ENCODE results near the gene CCL4.

The CCL4 gene

DNA sequence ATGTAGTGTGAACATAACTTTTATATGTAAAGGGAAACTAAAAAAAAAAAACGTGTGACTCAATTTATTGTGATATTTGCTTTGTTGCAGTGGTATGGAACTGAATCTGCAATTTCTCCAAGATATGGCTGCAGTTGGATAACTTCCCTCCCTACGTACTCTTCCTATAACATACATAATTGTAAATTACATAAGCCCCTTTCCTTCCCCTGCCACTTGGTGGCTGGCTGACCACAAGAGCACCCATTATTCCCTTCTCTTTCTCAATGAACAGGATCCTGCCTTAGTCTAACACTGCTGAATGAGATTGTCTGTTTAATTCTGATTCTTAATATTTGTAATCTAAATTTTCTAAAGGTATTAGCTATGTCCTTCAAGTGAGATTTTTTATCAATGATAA lies 27.8 kb downstream of the CCL4 start:
- Histone ChIP-seq H4K20me1 (ENCODE audit: insufficient read depth, low read length, poor library complexity, severe bottlenecking) (no peaks in the 10 kb centered on the region), H3K9ac (ENCODE audit: low read depth, low read length, poor library complexity, severe bottlenecking) (no peak overlapping the region), H3K9me3 (ENCODE audit: insufficient read depth, low read depth, low read length) (no peaks in the 10 kb centered on the region), H3K4me1 (ENCODE audit: insufficient read depth, low read length, poor library complexity, severe bottlenecking) (peaks cover 7% of the 10 kb centered on the region), H3K4me2 (ENCODE audit: low read depth, low read length, poor library complexity, severe bottlenecking) (no peak overlapping the region), H3K4me3 (ENCODE audit: low read length, poor library complexity, severe bottlenecking) (no peak overlapping the region), H3F3A (ENCODE audit: low read depth) (no peaks in the 10 kb centered on the region), H3K36me3 (ENCODE audit: insufficient read depth, low read length) (no peaks in the 10 kb centered on the region), H2AFZ (ENCODE audit: low read length) (no peak overlapping the region), H3K9me2 (replicated peaks; ENCODE audit: low read depth, low read length) (no peaks in the 10 kb centered on the region), H3K27me3 (ENCODE audit: insufficient read depth, low read length, poor library complexity, severe bottlenecking) (no peaks in the 10 kb centered on the region), H3K79me2 (ENCODE audit: insufficient read depth, low read length) (no peaks in the 10 kb centered on the region)
- TF ChIP-seq, protein P1, sequence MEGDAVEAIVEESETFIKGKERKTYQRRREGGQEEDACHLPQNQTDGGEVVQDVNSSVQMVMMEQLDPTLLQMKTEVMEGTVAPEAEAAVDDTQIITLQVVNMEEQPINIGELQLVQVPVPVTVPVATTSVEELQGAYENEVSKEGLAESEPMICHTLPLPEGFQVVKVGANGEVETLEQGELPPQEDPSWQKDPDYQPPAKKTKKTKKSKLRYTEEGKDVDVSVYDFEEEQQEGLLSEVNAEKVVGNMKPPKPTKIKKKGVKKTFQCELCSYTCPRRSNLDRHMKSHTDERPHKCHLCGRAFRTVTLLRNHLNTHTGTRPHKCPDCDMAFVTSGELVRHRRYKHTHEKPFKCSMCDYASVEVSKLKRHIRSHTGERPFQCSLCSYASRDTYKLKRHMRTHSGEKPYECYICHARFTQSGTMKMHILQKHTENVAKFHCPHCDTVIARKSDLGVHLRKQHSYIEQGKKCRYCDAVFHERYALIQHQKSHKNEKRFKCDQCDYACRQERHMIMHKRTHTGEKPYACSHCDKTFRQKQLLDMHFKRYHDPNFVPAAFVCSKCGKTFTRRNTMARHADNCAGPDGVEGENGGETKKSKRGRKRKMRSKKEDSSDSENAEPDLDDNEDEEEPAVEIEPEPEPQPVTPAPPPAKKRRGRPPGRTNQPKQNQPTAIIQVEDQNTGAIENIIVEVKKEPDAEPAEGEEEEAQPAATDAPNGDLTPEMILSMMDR (conservative IDR thresholded peaks at IDR 0.05; ENCODE audit: low read length) = peak; percentile 52
- no peak for TF ChIP-seq EZH2phosphoT487 (IDR thresholded peaks at IDR 0.05; ENCODE audit: borderline replicate concordance)

DNA sequence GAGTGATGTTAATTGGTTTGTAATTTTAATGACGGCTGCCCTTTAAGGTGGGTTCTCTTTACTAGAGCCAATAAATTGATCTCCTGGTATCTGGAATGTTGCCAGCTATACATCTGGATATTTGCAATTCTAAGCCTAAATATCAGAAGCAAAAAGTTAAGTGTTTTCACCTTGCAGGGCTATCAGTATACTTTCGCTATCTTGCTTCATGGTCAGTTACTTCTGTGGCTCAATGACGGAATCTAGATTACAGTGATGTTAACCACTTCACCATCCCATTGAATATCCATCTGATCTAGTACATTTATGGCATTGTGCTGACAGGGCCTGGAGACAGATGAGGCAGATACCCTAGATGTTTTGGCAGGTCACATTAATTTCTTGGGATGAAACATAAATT lies 28.3 kb downstream of the CCL4 start:
- no peak overlapping the region for H3K4me2 ChIP-seq (ENCODE audit: low read depth, low read length, poor library complexity, severe bottlenecking)
- H3K36me3 ChIP-seq (ENCODE audit: insufficient read depth, low read length) = no peaks in the 10 kb centered on the region
- H3K9me3 ChIP-seq (ENCODE audit: insufficient read depth, low read depth, low read length) = no peaks in the 10 kb centered on the region
- no peaks in the 10 kb centered on the region for H3K27me3 ChIP-seq (ENCODE audit: insufficient read depth, low read length, poor library complexity, severe bottlenecking)
- no peaks in the 10 kb centered on the region for H3K9me2 ChIP-seq (replicated peaks; ENCODE audit: low read depth, low read length)
- H3F3A ChIP-seq (ENCODE audit: low read depth) = no peaks in the 10 kb centered on the region
- H3K9ac ChIP-seq (ENCODE audit: low read depth, low read length, poor library complexity, severe bottlenecking) = no peak overlapping the region
- H3K4me3 ChIP-seq (ENCODE audit: low read length, poor library complexity, severe bottlenecking) = no peak overlapping the region
- TF ChIP-seq EZH2phosphoT487 (IDR thresholded peaks at IDR 0.05; ENCODE audit: borderline replicate concordance) = no peak
- TF ChIP-seq, protein P1 (conservative IDR thresholded peaks at IDR 0.05; ENCODE audit: low read length) = no peak
- H2AFZ ChIP-seq (ENCODE audit: low read length) = no peak overlapping the region
- H4K20me1 ChIP-seq (ENCODE audit: insufficient read depth, low read length, poor library complexity, severe bottlenecking) = no peaks in the 10 kb centered on the region
- peaks cover 5% of the 10 kb centered on the region for H3K4me1 ChIP-seq (ENCODE audit: insufficient read depth, low read length, poor library complexity, severe bottlenecking)
- H3K79me2 ChIP-seq (ENCODE audit: insufficient read depth, low read length) = no peaks in the 10 kb centered on the region

DNA sequence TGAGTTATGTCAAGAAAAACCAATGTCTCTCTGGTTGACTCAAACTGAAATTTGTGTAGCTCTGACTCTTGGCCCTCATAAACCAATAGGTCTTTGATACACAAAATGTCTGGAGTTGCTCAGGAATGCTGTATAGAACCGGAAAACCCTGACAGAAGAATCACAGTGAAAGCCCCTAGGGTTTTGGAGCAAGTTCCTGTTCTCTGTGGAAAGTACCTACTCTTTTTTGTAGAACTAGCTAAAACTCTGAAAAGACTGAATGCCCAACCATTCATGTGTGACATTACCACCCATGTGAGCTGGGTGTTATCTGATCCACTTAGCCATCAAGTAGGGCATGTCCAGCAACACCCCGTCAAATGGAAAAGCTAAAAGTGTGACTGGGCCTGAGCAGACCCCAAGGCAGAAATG lies 28.8 kb downstream of the CCL4 start:
- Histone ChIP-seq H3K9ac (ENCODE audit: low read depth, low read length, poor library complexity, severe bottlenecking) (no peak overlapping the region), H2AFZ (ENCODE audit: low read length) (no peak overlapping the region)

More for the DNA sequence above, 28.8 kb downstream of the CCL4 start:
- no peaks in the 10 kb centered on the region for H3K79me2 ChIP-seq (ENCODE audit: insufficient read depth, low read length)
- no peaks in the 10 kb centered on the region for H3K9me3 ChIP-seq (ENCODE audit: insufficient read depth, low read depth, low read length)
- no peaks in the 10 kb centered on the region for H3F3A ChIP-seq (ENCODE audit: low read depth)
- no peaks in the 10 kb centered on the region for H3K36me3 ChIP-seq (ENCODE audit: insufficient read depth, low read length)
- H3K4me3 ChIP-seq (ENCODE audit: low read length, poor library complexity, severe bottlenecking) = no peak overlapping the region
- H3K9me2 ChIP-seq (replicated peaks; ENCODE audit: low read depth, low read length) = no peaks in the 10 kb centered on the region
- no peak for TF ChIP-seq EZH2phosphoT487 (IDR thresholded peaks at IDR 0.05; ENCODE audit: borderline replicate concordance)
- TF ChIP-seq, protein P1 (conservative IDR thresholded peaks at IDR 0.05; ENCODE audit: low read length) = no peak
- no peak overlapping the region for H3K4me2 ChIP-seq (ENCODE audit: low read depth, low read length, poor library complexity, severe bottlenecking)
- H4K20me1 ChIP-seq (ENCODE audit: insufficient read depth, low read length, poor library complexity, severe bottlenecking) = no peaks in the 10 kb centered on the region
- no peaks in the 10 kb centered on the region for H3K27me3 ChIP-seq (ENCODE audit: insufficient read depth, low read length, poor library complexity, severe bottlenecking)
- peaks cover under 1% of the 10 kb centered on the region for H3K4me1 ChIP-seq (ENCODE audit: insufficient read depth, low read length, poor library complexity, severe bottlenecking)
